Measurements from ENCODE around the gene GRID1.

GRID1 gene

DNA sequence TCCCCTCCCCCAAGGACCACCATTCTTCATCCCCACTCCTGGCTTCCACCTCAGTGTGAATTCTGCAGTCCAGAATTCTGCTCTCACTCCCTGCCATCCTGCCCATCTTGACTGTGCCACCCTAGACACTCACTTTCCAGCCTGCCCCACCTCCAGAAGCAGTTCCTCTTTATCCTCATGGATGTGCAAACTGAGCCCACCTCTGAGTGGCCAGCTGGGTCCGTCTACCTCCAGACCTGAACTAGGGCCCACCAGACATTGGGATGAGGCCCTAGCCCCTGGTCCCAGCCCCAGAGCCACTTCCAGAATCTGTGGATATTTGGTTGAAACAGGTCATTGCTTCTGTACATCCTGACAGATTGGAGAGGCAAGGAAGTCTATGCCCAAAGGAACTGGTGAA, 58.5 kb downstream of the GRID1 start:
- TF ChIP-seq ZNF274 (IDR thresholded peaks at IDR 0.05; ENCODE audit: low read depth, low read length) (no peak), YY1 (IDR thresholded peaks at IDR 0.05; ENCODE audit: insufficient read depth, insufficient read length) (no peak), SUZ12 (IDR thresholded peaks at IDR 0.05; ENCODE audit: extremely low read depth, insufficient read depth, insufficient read length) (no peak)
- Histone ChIP-seq H3K9ac (ENCODE audit: insufficient read length, low read depth) (no peak overlapping the region), H3K4me1 (ENCODE audit: insufficient read depth, insufficient read length) (no peaks in the 10 kb centered on the region)

DNA sequence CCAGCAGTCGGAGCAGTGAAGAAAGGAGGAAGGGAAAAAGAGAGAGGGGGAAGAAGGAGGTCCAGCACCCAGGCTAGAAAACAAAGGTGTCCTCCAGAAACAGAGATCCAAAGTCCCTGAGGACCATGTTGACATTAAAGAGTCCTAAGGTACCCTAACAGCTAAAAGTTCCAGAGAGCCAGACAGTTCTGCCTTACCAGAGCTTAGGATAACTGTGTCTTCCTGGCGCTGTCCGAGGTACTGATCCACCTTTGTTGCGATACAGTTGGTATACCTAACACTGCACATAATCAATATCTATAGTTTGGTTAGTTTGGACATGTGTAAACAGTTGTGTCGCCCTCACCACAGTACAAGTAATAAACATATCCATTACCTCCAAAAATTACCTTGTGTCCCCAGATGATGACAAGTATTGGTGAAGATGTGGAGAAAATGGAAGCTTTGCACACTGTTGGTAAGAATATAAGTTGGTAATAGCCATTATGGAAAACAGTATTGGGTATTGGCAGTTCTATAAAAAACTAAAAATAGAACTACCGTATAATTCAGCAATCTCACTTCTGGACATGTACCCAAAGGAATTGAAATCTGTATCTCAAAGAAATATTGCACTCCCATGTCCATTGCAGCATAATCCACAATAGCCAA, 59.8 kb downstream of the GRID1 start:
- no peaks in the 10 kb centered on the region for H3K9me3 ChIP-seq (ENCODE audit: insufficient read depth, low read length)
- TF ChIP-seq YY1 (IDR thresholded peaks at IDR 0.05; ENCODE audit: insufficient read depth, insufficient read length) (no peak), ZNF274 (IDR thresholded peaks at IDR 0.05; ENCODE audit: low read depth, low read length) (no peak), SUZ12 (IDR thresholded peaks at IDR 0.05; ENCODE audit: extremely low read depth, insufficient read depth, insufficient read length) (no peak)
- no peak overlapping the region for H3K4me3 ChIP-seq (ENCODE audit: insufficient read length, low read depth)
- no peaks in the 10 kb centered on the region for H3K36me3 ChIP-seq (ENCODE audit: insufficient read depth, insufficient read length, low read length)
- H3K27me3 ChIP-seq (ENCODE audit: insufficient read depth, insufficient read length) = no peaks in the 10 kb centered on the region
- H3K9ac ChIP-seq (ENCODE audit: insufficient read length, low read depth) = no peak overlapping the region
- no peak for DNase-seq (ENCODE audit: low read depth, low spot score)
- no peaks in the 10 kb centered on the region for H3K4me1 ChIP-seq (ENCODE audit: insufficient read depth, insufficient read length)

More for the DNA sequence above, 58.5 kb downstream of the GRID1 start:
- H3K4me3 ChIP-seq (ENCODE audit: insufficient read length, low read depth) = no peak overlapping the region
- no peaks in the 10 kb centered on the region for H3K27me3 ChIP-seq (ENCODE audit: insufficient read depth, insufficient read length)
- no peaks in the 10 kb centered on the region for H3K36me3 ChIP-seq (ENCODE audit: insufficient read depth, insufficient read length, low read length)
- H3K9me3 ChIP-seq (ENCODE audit: insufficient read depth, low read length) = no peaks in the 10 kb centered on the region
- no peak for DNase-seq (ENCODE audit: low read depth, low spot score)

DNA sequence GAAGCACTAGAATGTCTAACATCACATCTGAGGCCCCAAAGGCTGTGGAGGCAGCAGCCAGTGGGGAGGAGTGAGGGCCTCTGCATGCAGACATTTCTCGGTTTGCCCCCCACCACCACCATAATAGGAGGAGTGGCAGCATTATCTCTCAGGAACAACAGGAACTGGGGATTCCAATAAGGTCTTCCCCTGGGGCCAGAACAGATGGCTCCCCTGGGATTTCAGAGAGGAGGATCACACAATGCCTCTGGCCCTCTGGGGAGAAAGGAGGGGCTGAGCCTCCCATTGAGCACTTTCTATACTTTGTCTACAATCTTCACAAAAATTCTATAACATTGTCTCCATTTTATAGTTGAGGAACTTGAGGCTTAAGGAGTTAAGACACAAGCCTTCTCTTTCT, 61.1 kb downstream of the GRID1 start:
- TF ChIP-seq YY1 (IDR thresholded peaks at IDR 0.05; ENCODE audit: insufficient read depth, insufficient read length) (no peak), ZNF274 (IDR thresholded peaks at IDR 0.05; ENCODE audit: low read depth, low read length) (no peak), SUZ12 (IDR thresholded peaks at IDR 0.05; ENCODE audit: extremely low read depth, insufficient read depth, insufficient read length) (no peak)
- H3K36me3 ChIP-seq (ENCODE audit: insufficient read depth, insufficient read length, low read length) = no peaks in the 10 kb centered on the region
- H3K9me3 ChIP-seq (ENCODE audit: insufficient read depth, low read length) = no peaks in the 10 kb centered on the region
- H3K9ac ChIP-seq (ENCODE audit: insufficient read length, low read depth) = no peak overlapping the region
- no peaks in the 10 kb centered on the region for H3K27me3 ChIP-seq (ENCODE audit: insufficient read depth, insufficient read length)
- no peak for DNase-seq (ENCODE audit: low read depth, low spot score)
- H3K4me3 ChIP-seq (ENCODE audit: insufficient read length, low read depth) = no peak overlapping the region
- no peaks in the 10 kb centered on the region for H3K4me1 ChIP-seq (ENCODE audit: insufficient read depth, insufficient read length)

GRCh38 chr10:86304436-86304835, 62.2 kb downstream of the GRID1 start:
- no peaks in the 10 kb centered on the region for H3K27me3 ChIP-seq (ENCODE audit: insufficient read depth, insufficient read length)
- H3K36me3 ChIP-seq (ENCODE audit: insufficient read depth, insufficient read length, low read length) = no peaks in the 10 kb centered on the region
- H3K4me3 ChIP-seq (ENCODE audit: insufficient read length, low read depth) = no peak overlapping the region
- no peak for DNase-seq (ENCODE audit: low read depth, low spot score)
- H3K4me1 ChIP-seq (ENCODE audit: insufficient read depth, insufficient read length) = no peaks in the 10 kb centered on the region
- TF ChIP-seq ZNF274 (IDR thresholded peaks at IDR 0.05; ENCODE audit: low read depth, low read length) (no peak), SUZ12 (IDR thresholded peaks at IDR 0.05; ENCODE audit: extremely low read depth, insufficient read depth, insufficient read length) (no peak), YY1 (IDR thresholded peaks at IDR 0.05; ENCODE audit: insufficient read depth, insufficient read length) (no peak)
- H3K9me3 ChIP-seq (ENCODE audit: insufficient read depth, low read length) = no peaks in the 10 kb centered on the region
- H3K9ac ChIP-seq (ENCODE audit: insufficient read length, low read depth) = no peak overlapping the region

- Histone ChIP-seq H3K9ac (ENCODE audit: insufficient read length, low read depth) (no peak overlapping the region), H3K4me3 (ENCODE audit: insufficient read length, low read depth) (no peak overlapping the region), H3K27me3 (ENCODE audit: insufficient read depth, insufficient read length) (no peaks in the 10 kb centered on the region), H3K9me3 (ENCODE audit: insufficient read depth, low read length) (no peaks in the 10 kb centered on the region), H3K4me1 (ENCODE audit: insufficient read depth, insufficient read length) (no peaks in the 10 kb centered on the region), H3K36me3 (ENCODE audit: insufficient read depth, insufficient read length, low read length) (no peaks in the 10 kb centered on the region)
- DNase-seq (ENCODE audit: low read depth, low spot score) = no peak
- no peak for TF ChIP-seq ZNF274 (IDR thresholded peaks at IDR 0.05; ENCODE audit: low read depth, low read length)
- no peak for TF ChIP-seq YY1 (IDR thresholded peaks at IDR 0.05; ENCODE audit: insufficient read depth, insufficient read length)
- TF ChIP-seq SUZ12 (IDR thresholded peaks at IDR 0.05; ENCODE audit: extremely low read depth, insufficient read depth, insufficient read length) = no peak
Observed at GRCh38 chr10:86303626-86304025, 63.0 kb downstream of the GRID1 start.

GRCh38 chr10:86301971-86302370, 64.6 kb downstream of the GRID1 start:
- no peak for DNase-seq (ENCODE audit: low read depth, low spot score)
- Histone ChIP-seq H3K27me3 (ENCODE audit: insufficient read depth, insufficient read length) (no peaks in the 10 kb centered on the region), H3K4me1 (ENCODE audit: insufficient read depth, insufficient read length) (no peaks in the 10 kb centered on the region), H3K36me3 (ENCODE audit: insufficient read depth, insufficient read length, low read length) (no peaks in the 10 kb centered on the region), H3K4me3 (ENCODE audit: insufficient read length, low read depth) (no peak overlapping the region), H3K9ac (ENCODE audit: insufficient read length, low read depth) (no peak overlapping the region), H3K9me3 (ENCODE audit: insufficient read depth, low read length) (no peaks in the 10 kb centered on the region)
- TF ChIP-seq SUZ12 (IDR thresholded peaks at IDR 0.05; ENCODE audit: extremely low read depth, insufficient read depth, insufficient read length) (no peak), YY1 (IDR thresholded peaks at IDR 0.05; ENCODE audit: insufficient read depth, insufficient read length) (no peak), ZNF274 (IDR thresholded peaks at IDR 0.05; ENCODE audit: low read depth, low read length) (no peak)

DNA sequence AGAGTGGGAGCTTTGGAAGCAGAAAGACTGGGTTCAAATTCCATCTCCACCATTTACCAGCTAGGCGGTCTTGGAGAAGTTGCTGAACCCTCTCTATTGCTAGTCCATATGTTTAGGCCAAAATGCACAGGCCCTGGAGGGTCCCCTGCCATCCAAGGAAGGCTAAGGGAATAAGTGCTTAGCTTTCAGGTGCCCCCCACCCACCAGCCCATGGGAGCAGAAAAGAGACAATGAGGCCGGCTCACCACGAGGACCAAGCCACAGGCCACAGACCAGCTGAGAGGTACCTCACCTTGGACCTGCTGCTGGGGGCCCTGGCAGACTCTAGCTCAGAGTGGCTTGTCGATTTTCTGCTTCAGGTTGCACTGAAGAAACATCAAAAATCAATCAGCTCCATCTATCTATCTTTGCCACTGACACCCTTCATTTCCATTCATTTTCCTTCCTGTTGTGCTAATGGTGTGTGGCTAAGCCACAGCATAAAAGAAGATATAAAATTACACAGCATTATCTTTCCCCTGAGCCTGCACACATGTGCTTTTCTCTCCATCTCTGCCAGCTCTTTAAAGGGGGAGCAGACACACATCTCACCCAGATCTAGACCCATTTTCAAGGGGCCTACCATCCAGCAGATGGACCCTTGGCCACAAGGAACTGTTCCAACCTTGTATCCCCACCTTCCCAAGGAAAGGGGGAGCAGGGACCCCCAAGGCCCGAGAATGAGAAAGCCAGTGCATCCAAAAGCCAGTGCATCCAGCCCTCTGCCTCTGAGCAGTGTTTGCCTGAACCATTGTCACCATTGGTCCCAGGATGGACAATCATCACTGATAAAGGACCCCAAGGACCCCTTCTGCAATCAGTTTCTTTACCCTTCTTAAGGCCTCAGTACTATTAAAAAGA, 65.4 kb downstream of the GRID1 start:
- no peaks in the 10 kb centered on the region for H3K4me1 ChIP-seq (ENCODE audit: insufficient read depth, insufficient read length)
- H3K9ac ChIP-seq (ENCODE audit: insufficient read length, low read depth) = no peak overlapping the region
- H3K4me3 ChIP-seq (ENCODE audit: insufficient read length, low read depth) = no peak overlapping the region
- TF ChIP-seq ZNF274 (IDR thresholded peaks at IDR 0.05; ENCODE audit: low read depth, low read length) (no peak), YY1 (IDR thresholded peaks at IDR 0.05; ENCODE audit: insufficient read depth, insufficient read length) (no peak), SUZ12 (IDR thresholded peaks at IDR 0.05; ENCODE audit: extremely low read depth, insufficient read depth, insufficient read length) (no peak)
- H3K36me3 ChIP-seq (ENCODE audit: insufficient read depth, insufficient read length, low read length) = no peaks in the 10 kb centered on the region
- H3K27me3 ChIP-seq (ENCODE audit: insufficient read depth, insufficient read length) = no peaks in the 10 kb centered on the region
- DNase-seq (ENCODE audit: low read depth, low spot score) = no peak
- no peaks in the 10 kb centered on the region for H3K9me3 ChIP-seq (ENCODE audit: insufficient read depth, low read length)
